Measurements from ENCODE around the gene CLIC1.

GRCh38 chr6:31712296-31712695 lies 24.0 kb downstream of the CLIC1 start:
- TF ChIP-seq POLR2A (IDR thresholded peaks at IDR 0.05) = no peak
- no peak for TF ChIP-seq POLR2AphosphoS5 (IDR thresholded peaks at IDR 0.05)
- TF ChIP-seq CTCF (IDR thresholded peaks at IDR 0.05) = peak in 1 of 6 experiments; percentile 25
